K562 (cell line): ENCODE data around the gene TRIM3. TPM values are rescaled to one million over a fixed set of nuclear protein-coding genes. Genes with fewer than 3 reads are reported as not detected.

ENCODE experiments used
- ATAC-seq: fragments of 200-7000 bp; cut with Tn5 transposase; 3 replicates; pipeline ENCODE4 v1.9.1; 2020; ENCODE audit warnings: moderate library complexity
- BruUV-seq: library from RNA; stranded (reverse); fragments of 400-500 nt; replicated peaks from 2 replicates; lab custom pipeline; 2021; lab: Mats Ljungman, UMichigan
- CTCF ChIA-PET: fragments of 300-600 bp; formaldehyde crosslinking; extraction: SDS; loops from one replicate; lab custom pipeline; 2021; ENCODE audit warnings: low intra/inter-chr PET ratio; lab: Yijun Ruan, JAX
- POLR2A ChIA-PET: fragments of 300-600, 350-650 bp; sonication (Branson Sonifier 250); formaldehyde crosslinking; extraction: SDS; loops from one replicate; lab custom pipeline; 2021; ENCODE audit warnings: antibody characterized with exemption, inconsistent platforms; lab: Yijun Ruan, JAX
- DNase-seq, 4 experiments: peaks; one replicate each; pipeline versions ENCODE4 v3.0.0 to v3.0.0-alpha.2; 2011 to 2018; ENCODE audit warnings: low spot score in 3 of 4, mixed read lengths in 3 of 4; ENCODE audit errors: extremely low read depth in 1 of 4
- FAIRE-seq: peaks from 2 replicates; lab custom pipeline; 2011; peaks lifted over from hg19 to GRCh38; lab: Jason Lieb, UNC
- H2AFZ ChIP-seq: 2 replicates; pipeline ENCODE4 v1.6.0; 2011; ENCODE audit warnings: low read depth, low read length, control low read depth, inconsistent platforms
- H3K27ac ChIP-seq: fragments of 200-600 bp; 3 replicates; pipeline ENCODE4 v1.8.0; 2011; ENCODE audit warnings: low read depth, mild to moderate bottlenecking, control low read depth, inconsistent platforms, low read length, moderate library complexity, mixed read lengths; ENCODE audit errors: extremely low read depth
- H3K27me3 ChIP-seq, 2 experiments: fragments of 300-600 bp in 1 of 2; 2 replicates in 1 of 2; 3 replicates in 1 of 2; pipeline versions ENCODE4 v1.6.0 to v1.8.0; 2011; ENCODE audit warnings: inconsistent platforms in 2 of 2, low read length in 2 of 2, mild to moderate bottlenecking in 1 of 2, mixed read lengths in 1 of 2, moderate library complexity in 1 of 2; ENCODE audit not compliant: control insufficient read depth in 2 of 2, insufficient read depth in 2 of 2
- H3K36me3 ChIP-seq: fragments of 300-600 bp; 3 replicates; pipeline ENCODE4 v1.8.0; 2011; ENCODE audit warnings: mild to moderate bottlenecking, low read length, inconsistent platforms; ENCODE audit not compliant: control insufficient read depth, insufficient read depth
- H3K4me1 ChIP-seq, 2 experiments: fragments of 200-600 bp in 1 of 2; replicated peaks in 1 of 2; 2 replicates in 1 of 2; 3 replicates in 1 of 2; pipeline versions ENCODE4 v1.5.1 to v1.8.0; 2011; ENCODE audit warnings: inconsistent platforms in 2 of 2, low read length in 2 of 2, mild to moderate bottlenecking in 1 of 2, mixed read lengths in 1 of 2, moderate library complexity in 1 of 2; ENCODE audit not compliant: control insufficient read depth in 2 of 2, insufficient read depth in 2 of 2
- H3K4me2 ChIP-seq: 2 replicates; pipeline ENCODE4 v1.6.1; 2011; ENCODE audit warnings: low read length, control low read depth, inconsistent platforms, mixed read lengths; ENCODE audit not compliant: insufficient read depth
- H3K4me3 ChIP-seq: fragments of 200-600 bp; sonication (generic), shearing (Covaris generic); 2 replicates; pipeline ENCODE4 v1.5.1; 2016; ENCODE audit warnings: control low read depth, inconsistent platforms
- H3K79me2 ChIP-seq: fragments of 200-600 bp; 3 replicates; pipeline ENCODE4 v1.8.0; 2011; ENCODE audit warnings: low read length, inconsistent platforms; ENCODE audit not compliant: control insufficient read depth, insufficient read depth
- H3K9ac ChIP-seq, 2 experiments: 2 replicates each; pipeline versions ENCODE4 v1.6.0 to v1.6.1; 2011; ENCODE audit warnings: low read depth in 2 of 2, low read length in 2 of 2, control low read depth in 1 of 2, inconsistent platforms in 1 of 2, mild to moderate bottlenecking in 1 of 2, mixed read lengths in 1 of 2; ENCODE audit not compliant: insufficient read depth in 1 of 2
- H3K9me1 ChIP-seq: one replicate; pipeline ENCODE4 v1.6.0; 2011; ENCODE audit warnings: inconsistent platforms, mild to moderate bottlenecking, low read length, moderate library complexity; ENCODE audit not compliant: control insufficient read depth, insufficient read depth
- H3K9me3 ChIP-seq: replicated peaks from 2 replicates; pipeline ENCODE4 v1.5.1; 2011; ENCODE audit warnings: low read depth, low read length, inconsistent platforms; ENCODE audit not compliant: control insufficient read depth, insufficient read depth
- H4K20me1 ChIP-seq: replicated peaks from 2 replicates; pipeline ENCODE4 v1.6.1; 2011; ENCODE audit warnings: low read length, inconsistent platforms, mixed read lengths; ENCODE audit not compliant: control insufficient read depth, insufficient read depth
- CBX2 ChIP-seq: fragments of 200-600 bp; sonication (generic); IDR thresholded peaks from one replicate; pipeline ENCODE4 v1.6.1; 2012; ENCODE audit warnings: mild to moderate bottlenecking, low read length, inconsistent platforms; ENCODE audit not compliant: insufficient read depth, poor library complexity, severe bottlenecking
- ETV5 ChIP-seq: sonication (generic); formaldehyde crosslinking; IDR thresholded peaks from 2 replicates; pipeline ENCODE4 v1.4.0; 2020; ENCODE audit warnings: low read depth, mild to moderate bottlenecking, missing genetic modification reagents
- GABPA ChIP-seq: fragments of 200-800 bp; sonication (Bioruptor generic); conservative IDR thresholded peaks from 2 replicates; pipeline ENCODE4 v1.6.1; 2016; ENCODE audit warnings: low read depth, missing genetic modification characterization, missing compliant biosample characterization
- HNRNPLL ChIP-seq: fragments of 200-400 bp; formaldehyde crosslinking; IDR thresholded peaks from 2 replicates; pipeline ENCODE4 v1.6.1; 2017; ENCODE audit warnings: low read length, low read depth, mild to moderate bottlenecking; ENCODE audit not compliant: poor library complexity, severe bottlenecking
- ILK ChIP-seq: fragments of 450-650 bp; IDR thresholded peaks from 2 replicates; pipeline ENCODE4 v1.6.1; 2016; ENCODE audit warnings: missing genetic modification characterization, low read depth, mild to moderate bottlenecking, missing compliant biosample characterization, moderate library complexity, borderline replicate concordance
- KDM5B ChIP-seq: fragments of 200-600 bp; sonication (generic); IDR thresholded peaks from 2 replicates; pipeline ENCODE4 v1.6.1; 2012; ENCODE audit warnings: low read depth, mild to moderate bottlenecking, moderate library complexity, low read length, control low read depth, inconsistent platforms; ENCODE audit not compliant: insufficient replicate concordance
- MXI1 ChIP-seq: IDR thresholded peaks from 2 replicates; pipeline ENCODE4 v1.6.1; 2011; ENCODE audit warnings: low read depth, mild to moderate bottlenecking, improper control_type of control experiment, low read length
- NCOA1 ChIP-seq: fragments of 450-650 bp; IDR thresholded peaks from 2 replicates; pipeline ENCODE4 v1.6.1; 2016; ENCODE audit warnings: low read depth
- POLR2A ChIP-seq: fragments of 450-650 bp; conservative IDR thresholded peaks from 2 replicates; pipeline ENCODE4 v1.6.1; 2016
- TBP ChIP-seq: optimal IDR thresholded peaks from 2 replicates; pipeline ENCODE3; 2011; ENCODE audit warnings: low read depth, low read length, improper control_type of control experiment
- WGBS: fragments of 100-300 bp; shearing (Covaris generic); methylation state at CpG from one replicate; pipeline ENCODE4 v1.1.6; 2016; ENCODE audit warnings: low coverage, mixed read lengths; ENCODE audit not compliant: insufficient coverage; ENCODE audit errors: missing lambda C conversion rate; 5-methylcytosine and 5-hydroxymethylcytosine counted together
- in situ Hi-C: fragments of 300-500 bp; cut with MboI; formaldehyde crosslinking; loops from 4 replicates; pipeline ENCODE4 v1.15.0; 2018; ENCODE audit warnings: inconsistent platforms, mixed read lengths
- intact Hi-C: fragments of 100-400 bp; cut with micrococcal nuclease; formaldehyde crosslinking; loops from 2 replicates; pipeline ENCODE4 v1.14.2; 2022
- polyA plus RNA-seq, 8 experiments: library from polyadenylated mRNA; depleted of rRNA in 4 of 8; stranded (reverse) in 5 of 8; unstranded in 3 of 8; fragments of >200 nt; fragmentation: Nextera tagmentation in 2 of 8; fragmentation: Illumina TruSeq in 1 of 8; extraction: Ambion mirVana in 2 of 8; extraction: Trizol in 1 of 8; gene quantifications; 2 replicates each; pipeline versions ENCODE4 v1.2.1 to v1.2.3, GENCODE V29; 2011 to 2014; ENCODE audit warnings: inconsistent platforms in 1 of 8, missing spikeins in 1 of 8
- total RNA-seq, 7 experiments: library from RNA; depleted of rRNA in 6 of 7; stranded (reverse); fragments of >200 nt in 6 of 7; fragmentation: Illumina TruSeq in 2 of 7; extraction: Trizol in 2 of 7; gene quantifications; 2 replicates each; pipeline versions ENCODE4 v1.2.1 to v1.2.3, GENCODE V29; 2011 to 2021; ENCODE audit warnings: low replicate concordance in 1 of 7
- TF ChIP-seq, protein P1 (sequence below), 3 experiments: IDR thresholded peaks in 2 of 3; conservative IDR thresholded peaks in 1 of 3; 2 replicates each; pipeline ENCODE4 v1.5.1; 2011 to 2012; ENCODE audit warnings: low read length in 3 of 3, mild to moderate bottlenecking in 3 of 3, control low read depth in 2 of 3, improper control_type of control experiment in 1 of 3, inconsistent platforms in 1 of 3, low read depth in 1 of 3, mixed read lengths in 1 of 3, moderate library complexity in 1 of 3; ENCODE audit not compliant: insufficient read depth in 2 of 3
- TF ChIP-seq, protein P2 (sequence below): sonication (generic); formaldehyde crosslinking; IDR thresholded peaks from 2 replicates; pipeline ENCODE4 v1.8.1; 2022; ENCODE audit warnings: missing genetic modification reagents
- TF ChIP-seq, protein P3 (sequence below), 2 experiments: IDR thresholded peaks; 2 replicates each; pipeline ENCODE4 v1.6.1; 2011; ENCODE audit warnings: borderline replicate concordance in 1 of 2, control low read depth in 1 of 2, low read depth in 1 of 2, low read length in 1 of 2, mild to moderate bottlenecking in 1 of 2, mixed read lengths in 1 of 2, moderate library complexity in 1 of 2; ENCODE audit not compliant: insufficient read depth in 1 of 2, insufficient read length in 1 of 2, poor library complexity in 1 of 2, severe bottlenecking in 1 of 2; ENCODE audit errors: extremely low read depth in 1 of 2
- TF ChIP-seq, protein P4 (sequence below): sonication (generic); formaldehyde crosslinking; IDR thresholded peaks from 2 replicates; pipeline ENCODE4 v1.8.1; 2023; ENCODE audit warnings: mild to moderate bottlenecking, missing genetic modification reagents, moderate library complexity

The TRIM3 gene
- total and polyA plus RNA-seq, 9 of the 15 experiments (the other 6 are each of a cell fraction or from before 2014, with no cell fraction given): 0.45 to 9.2 (median 4.7) TPM

DNA sequence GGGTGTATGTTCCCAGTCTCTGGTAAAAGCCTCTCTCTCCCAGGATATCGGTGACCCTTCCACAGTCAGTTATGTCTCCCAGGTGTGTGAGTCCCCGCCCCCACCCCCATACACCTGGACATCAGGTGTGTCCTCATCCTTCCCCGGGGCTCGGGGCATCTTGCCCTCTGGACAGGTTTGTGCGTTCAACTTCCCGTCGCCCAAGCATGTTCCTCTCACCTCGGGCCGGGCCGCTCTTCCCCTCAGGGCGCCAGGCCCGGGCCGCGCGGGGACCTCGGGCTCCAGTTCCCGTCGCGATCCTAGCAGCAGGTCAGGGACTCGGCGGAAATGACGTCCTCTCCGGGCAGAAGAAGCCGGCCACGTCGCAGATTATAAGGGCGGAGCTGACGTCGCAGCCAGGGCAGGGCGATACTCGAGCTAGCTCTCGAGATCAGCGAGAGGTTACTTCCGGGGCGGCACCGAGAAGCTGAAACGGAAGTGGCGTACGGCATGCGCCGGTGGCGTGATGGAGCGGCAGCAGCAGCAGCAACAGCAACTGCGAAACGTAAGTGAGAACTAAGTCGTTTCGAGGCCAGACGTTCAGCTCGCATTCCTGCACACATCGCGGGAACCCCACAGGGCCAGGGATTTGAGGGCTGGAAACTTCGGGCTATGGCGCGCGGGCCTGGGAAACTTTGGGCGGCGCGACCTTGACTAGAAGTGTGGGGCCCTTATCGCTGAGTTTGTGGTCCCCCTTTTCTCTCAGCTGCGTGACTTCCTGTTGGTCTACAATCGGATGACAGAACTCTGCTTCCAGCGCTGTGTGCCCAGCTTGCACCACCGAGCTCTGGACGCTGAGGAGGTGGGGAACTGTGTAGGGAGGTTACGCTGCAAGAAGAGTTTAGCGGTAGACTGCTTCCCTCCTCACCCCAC lies 7.5 kb upstream of the TRIM3 start, which contains the start of the genes ARFIP2 and TIMM10B:
Gene ARFIP2 (minus strand): TSS at position 320 of the 912 bp plus-strand sequence. CDS start 910 bp downstream, outside the sequence.
Gene TIMM10B (plus strand): TSS at position 490 of the 912 bp plus-strand sequence. CDS start 16 bp downstream, at position 506.
- WGBS: under 1% methylated on average over 60 of the region's 66 CpGs
- peak; percentile 98 for ATAC-seq
- peak within 1 kb of the TSS; percentile 93 for H3K27ac ChIP-seq
- in situ Hi-C loops (no loop called here), intact Hi-C loops (no loop called here)
- H3K36me3 ChIP-seq: peaks cover 80% of the 10 kb centered on the region
- no peaks in the 10 kb centered on the region; the same call in 1 of the 2 replicates for H4K20me1 ChIP-seq
- H2AFZ ChIP-seq: peak within 1 kb of the TSS; percentile 87
- peak within 1 kb of the TSS; percentile 95 to 99 for H3K9ac ChIP-seq
- no peaks in the 10 kb centered on the region for H3K27me3 ChIP-seq
- FAIRE-seq: peak; percentile 99
- DNase-seq: peak; percentile 92 to 99 (median 96)
- CTCF ChIA-PET: no interaction called here
- peaks cover 14 to 17% of the 10 kb centered on the region in 2 experiments; a peak in 4 of 5 replicates for H3K4me1 ChIP-seq
- TSS peak; percentile 45 for BruUV-seq
- H3K4me3 ChIP-seq: peak within 1 kb of the TSS; percentile 87
- peaks cover 53% of the 10 kb centered on the region for H3K79me2 ChIP-seq
- H3K9me3 ChIP-seq: no peaks in the 10 kb centered on the region
- H3K4me2 ChIP-seq: peak within 1 kb of the TSS; percentile 97
- H3K9me1 ChIP-seq: no peaks in the 10 kb centered on the region
- POLR2A ChIA-PET: interaction anchor here (0.6 to 1.6 kb wide), 15 partner anchors 8 to 264 kb away, joined by 3 to 7 read pairs (median 4); partner anchors contain the start of genes MRPL17 and TRIM3
- TF ChIP-seq HNRNPLL (peak; percentile 99), KDM5B (peak; percentile 84), GABPA (tag) (peak; percentile 99), MXI1 (peak; percentile 45; the same call in 1 of the 2 replicates), TBP (peak; percentile 67), NCOA1 (peak; percentile 10; the same call in 1 of the 2 replicates), CBX2 (no peak), ILK (tag) (no peak), ETV5 (CRISPR knock-in tag) (peak; percentile 89), POLR2A (peak; percentile 96)
- TF ChIP-seq, protein P1, sequence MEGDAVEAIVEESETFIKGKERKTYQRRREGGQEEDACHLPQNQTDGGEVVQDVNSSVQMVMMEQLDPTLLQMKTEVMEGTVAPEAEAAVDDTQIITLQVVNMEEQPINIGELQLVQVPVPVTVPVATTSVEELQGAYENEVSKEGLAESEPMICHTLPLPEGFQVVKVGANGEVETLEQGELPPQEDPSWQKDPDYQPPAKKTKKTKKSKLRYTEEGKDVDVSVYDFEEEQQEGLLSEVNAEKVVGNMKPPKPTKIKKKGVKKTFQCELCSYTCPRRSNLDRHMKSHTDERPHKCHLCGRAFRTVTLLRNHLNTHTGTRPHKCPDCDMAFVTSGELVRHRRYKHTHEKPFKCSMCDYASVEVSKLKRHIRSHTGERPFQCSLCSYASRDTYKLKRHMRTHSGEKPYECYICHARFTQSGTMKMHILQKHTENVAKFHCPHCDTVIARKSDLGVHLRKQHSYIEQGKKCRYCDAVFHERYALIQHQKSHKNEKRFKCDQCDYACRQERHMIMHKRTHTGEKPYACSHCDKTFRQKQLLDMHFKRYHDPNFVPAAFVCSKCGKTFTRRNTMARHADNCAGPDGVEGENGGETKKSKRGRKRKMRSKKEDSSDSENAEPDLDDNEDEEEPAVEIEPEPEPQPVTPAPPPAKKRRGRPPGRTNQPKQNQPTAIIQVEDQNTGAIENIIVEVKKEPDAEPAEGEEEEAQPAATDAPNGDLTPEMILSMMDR (IDR thresholded peaks at IDR 0.05 in 2 of 3, conservative IDR thresholded peaks at IDR 0.05 in 1 of 3; ENCODE audit: insufficient read depth in 2 of 3, low read depth in 1 of 3, low read length in 3 of 3): no peak
- TF ChIP-seq, protein P2, sequence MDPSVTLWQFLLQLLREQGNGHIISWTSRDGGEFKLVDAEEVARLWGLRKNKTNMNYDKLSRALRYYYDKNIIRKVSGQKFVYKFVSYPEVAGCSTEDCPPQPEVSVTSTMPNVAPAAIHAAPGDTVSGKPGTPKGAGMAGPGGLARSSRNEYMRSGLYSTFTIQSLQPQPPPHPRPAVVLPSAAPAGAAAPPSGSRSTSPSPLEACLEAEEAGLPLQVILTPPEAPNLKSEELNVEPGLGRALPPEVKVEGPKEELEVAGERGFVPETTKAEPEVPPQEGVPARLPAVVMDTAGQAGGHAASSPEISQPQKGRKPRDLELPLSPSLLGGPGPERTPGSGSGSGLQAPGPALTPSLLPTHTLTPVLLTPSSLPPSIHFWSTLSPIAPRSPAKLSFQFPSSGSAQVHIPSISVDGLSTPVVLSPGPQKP (CRISPR knock-in tag): no peak
- TF ChIP-seq, protein P3, sequence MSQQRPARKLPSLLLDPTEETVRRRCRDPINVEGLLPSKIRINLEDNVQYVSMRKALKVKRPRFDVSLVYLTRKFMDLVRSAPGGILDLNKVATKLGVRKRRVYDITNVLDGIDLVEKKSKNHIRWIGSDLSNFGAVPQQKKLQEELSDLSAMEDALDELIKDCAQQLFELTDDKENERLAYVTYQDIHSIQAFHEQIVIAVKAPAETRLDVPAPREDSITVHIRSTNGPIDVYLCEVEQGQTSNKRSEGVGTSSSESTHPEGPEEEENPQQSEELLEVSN (IDR thresholded peaks at IDR 0.05; ENCODE audit: borderline replicate concordance in 1 of 2, extremely low read depth in 1 of 2, insufficient read depth in 1 of 2, insufficient read length in 1 of 2, low read depth in 1 of 2, low read length in 1 of 2, poor library complexity in 1 of 2, severe bottlenecking in 1 of 2): peak; percentile 55 to 71
- TF ChIP-seq, protein P4, sequence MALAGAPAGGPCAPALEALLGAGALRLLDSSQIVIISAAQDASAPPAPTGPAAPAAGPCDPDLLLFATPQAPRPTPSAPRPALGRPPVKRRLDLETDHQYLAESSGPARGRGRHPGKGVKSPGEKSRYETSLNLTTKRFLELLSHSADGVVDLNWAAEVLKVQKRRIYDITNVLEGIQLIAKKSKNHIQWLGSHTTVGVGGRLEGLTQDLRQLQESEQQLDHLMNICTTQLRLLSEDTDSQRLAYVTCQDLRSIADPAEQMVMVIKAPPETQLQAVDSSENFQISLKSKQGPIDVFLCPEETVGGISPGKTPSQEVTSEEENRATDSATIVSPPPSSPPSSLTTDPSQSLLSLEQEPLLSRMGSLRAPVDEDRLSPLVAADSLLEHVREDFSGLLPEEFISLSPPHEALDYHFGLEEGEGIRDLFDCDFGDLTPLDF (CRISPR knock-in tag): peak; percentile 52; the same call in 1 of the 2 replicates
